Gastroesophageal sphincter (tissue), 4 donors: ENCODE results near the gene KLHL29. TPM values are rescaled to one million over a fixed set of nuclear protein-coding genes. Genes with fewer than 3 reads are reported as not detected.

Experiments
- ATAC-seq: fragments of 150-250 bp; one replicate; pipeline ENCODE4 v1.9.1; 2016; ENCODE audit warnings: mild to moderate bottlenecking, moderate library complexity
- H3K27ac ChIP-seq, 4 donors: fragments of 200-600 bp; sonication (generic) in 3 of 4; 1 replicate in 3 of 4; 2 replicates in 1 of 4; pipeline ENCODE4 v1.5.1; 2016 to 2019
- H3K27me3 ChIP-seq: fragments of 200-600 bp; sonication (generic); one replicate; pipeline ENCODE4 v1.5.1; 2019
- H3K36me3 ChIP-seq, 2 donors: fragments of 200-600 bp; sonication (generic); one replicate each; pipeline ENCODE4 v1.5.1; 2019; ENCODE audit warnings: control low read depth in 1 of 2
- H3K4me1 ChIP-seq, 3 donors: fragments of 200-600 bp; sonication (generic); 1 replicate in 2 of 3; 2 replicates in 1 of 3; pipeline ENCODE4 v1.5.1; 2016 to 2019; ENCODE audit warnings: control low read depth in 2 of 3
- H3K4me3 ChIP-seq, 2 donors: fragments of 200-600 bp; sonication (generic); one replicate each; pipeline ENCODE4 v1.5.1; 2019; ENCODE audit warnings: mild to moderate bottlenecking in 1 of 2, moderate library complexity in 1 of 2
- H3K9me3 ChIP-seq, 3 donors: fragments of 200-600 bp; sonication (generic); one replicate each; pipeline ENCODE4 v1.5.1; 2017 to 2019; ENCODE audit warnings: control low read depth in 2 of 3
- CTCF ChIP-seq, 4 experiments: fragments of 200-600 bp in 2 of 4; fragments of 450-650 bp in 2 of 4; sonication (generic) in 1 of 4; IDR thresholded peaks; one replicate each; pipeline ENCODE4 v1.5.1; 2017 to 2019; ENCODE audit warnings: antibody characterized with exemption in 4 of 4, mild to moderate bottlenecking in 2 of 4, moderate library complexity in 2 of 4
- EP300 ChIP-seq: sonication (generic); formaldehyde crosslinking; IDR thresholded peaks from one replicate; pipeline ENCODE4 v1.6.1; 2017; ENCODE audit warnings: antibody characterized with exemption, mild to moderate bottlenecking
- POLR2A ChIP-seq, 2 donors: fragments of 450-650 bp; IDR thresholded peaks; one replicate each; pipeline ENCODE4 v1.6.1; 2017; ENCODE audit warnings: antibody characterized with exemption in 2 of 2, mild to moderate bottlenecking in 2 of 2, moderate library complexity in 1 of 2
- POLR2AphosphoS5 ChIP-seq: sonication (generic); formaldehyde crosslinking; IDR thresholded peaks from one replicate; pipeline ENCODE4 v1.6.1; 2017; ENCODE audit warnings: antibody characterized with exemption
- WGBS, 2 donors: methylation state at CpG; one replicate each; pipeline ENCODE4 v1.1.5; 2018; ENCODE audit warnings: low coverage in 1 of 2; 5-methylcytosine and 5-hydroxymethylcytosine counted together
- total RNA-seq, 4 donors: library from RNA; depleted of rRNA; stranded (reverse); fragments of >200 nt; gene quantifications; one replicate each; pipeline ENCODE4 v1.1.0, GENCODE V29; 2016

Gene KLHL29
- total RNA-seq, 4 donors from 2014 or later: 15.2 to 31.5 (median 24.2) TPM

GRCh38 chr2:23691565-23691964 is 306.6 kb downstream of the KLHL29 start:
- Histone ChIP-seq H3K36me3 (peaks cover 0 to 86% of the 10 kb centered on the region in 2 donors), H3K4me1 (no peaks in the 10 kb centered on the region), H3K4me3 (no peak overlapping the region), H3K27ac (no peak overlapping the region), H3K9me3 (no peaks in the 10 kb centered on the region), H3K27me3 (no peaks in the 10 kb centered on the region)
- WGBS, 2 donors: 93% methylated on average over 3 of the region's 21 CpGs; no CpG with 5 or more reads in 1 of the 2 donors
- TF ChIP-seq EP300 (no peak), CTCF (IDR thresholded peaks at IDR 0.05) (no peak), POLR2AphosphoS5 (no peak), POLR2A (IDR thresholded peaks at IDR 0.05) (no peak)
- ATAC-seq: no peak

- ATAC-seq: no peak
- Histone ChIP-seq H3K27ac (no peak overlapping the region), H3K27me3 (no peaks in the 10 kb centered on the region), H3K4me3 (no peak overlapping the region), H3K4me1 (peaks cover 0 to 2% (median 0%) of the 10 kb centered on the region in 3 donors), H3K9me3 (no peaks in the 10 kb centered on the region), H3K36me3 (peaks cover 0 to 86% of the 10 kb centered on the region in 2 donors)
- 100% methylated on average over 2 of the region's 14 CpGs; no CpG with 5 or more reads in 1 of the 2 donors for WGBS, 2 donors
- TF ChIP-seq POLR2AphosphoS5: no peak
Observed at GRCh38 chr2:23692263-23692662, 307.3 kb downstream of the KLHL29 start.

- H3K36me3 ChIP-seq: peaks cover 0 to 92% of the 10 kb centered on the region in 2 donors
- no peak overlapping the region for H3K27ac ChIP-seq
- no peaks in the 10 kb centered on the region for H3K9me3 ChIP-seq
- H3K27me3 ChIP-seq: no peaks in the 10 kb centered on the region
- no CpG with 5 or more reads among the region's 28 CpGs for WGBS, 2 donors
- no peak for ATAC-seq
- H3K4me3 ChIP-seq: no peak overlapping the region
- peaks cover 0 to 10% (median 2%) of the 10 kb centered on the region in 3 donors for H3K4me1 ChIP-seq
- TF ChIP-seq POLR2A (IDR thresholded peaks at IDR 0.05) (no peak), CTCF (IDR thresholded peaks at IDR 0.05) (no peak), POLR2AphosphoS5 (no peak), EP300 (no peak)
Observed at GRCh38 chr2:23692851-23693605, 308.0 kb downstream of the KLHL29 start.

- TF ChIP-seq EP300 (no peak), POLR2AphosphoS5 (no peak), CTCF (IDR thresholded peaks at IDR 0.05) (no peak)
- WGBS, 2 donors: 100% methylated on average over 1 to 2 of the region's 5 CpGs
- Histone ChIP-seq H3K9me3 (no peaks in the 10 kb centered on the region), H3K27me3 (no peaks in the 10 kb centered on the region), H3K4me1 (peaks cover 0 to 15% (median 5%) of the 10 kb centered on the region in 3 donors), H3K4me3 (no peak overlapping the region), H3K36me3 (peaks cover 0 to 94% of the 10 kb centered on the region in 2 donors), H3K27ac (no peak overlapping the region)
- no peak for ATAC-seq
Observed at GRCh38 chr2:23693606-23693951, 308.6 kb downstream of the KLHL29 start.

GRCh38 chr2:23694058-23695045 is 309.4 kb downstream of the KLHL29 start:
- Histone ChIP-seq H3K27ac (no peak overlapping the region), H3K9me3 (no peaks in the 10 kb centered on the region), H3K36me3 (peaks cover 0 to 91% of the 10 kb centered on the region in 2 donors), H3K4me3 (no peak overlapping the region), H3K27me3 (no peaks in the 10 kb centered on the region), H3K4me1 (peaks cover 0 to 23% (median 5%) of the 10 kb centered on the region in 3 donors)
- no peak for ATAC-seq
- no peak for TF ChIP-seq CTCF (IDR thresholded peaks at IDR 0.05)
- WGBS, 2 donors: 85 to 86% methylated on average over 12 to 18 of the region's 21 CpGs
